DOHH2 (cell line): ENCODE measurements around the gene CADPS2.

Experiments used
- CTCF ChIP-seq: fragments of 200-600 bp; sonication (generic); IDR thresholded peaks from one replicate; pipeline ENCODE4 v1.5.1; 2014; ENCODE audit warnings: antibody characterized with exemption, mild to moderate bottlenecking, low read depth, low read length; ENCODE audit not compliant: poor library complexity, severe bottlenecking
- EZH2phosphoT487 ChIP-seq: fragments of 200-600 bp; sonication (generic); IDR thresholded peaks from 2 replicates; pipeline ENCODE4 v1.6.1; 2017; ENCODE audit warnings: borderline replicate concordance, mild to moderate bottlenecking, antibody characterized with exemption, low read length, moderate library complexity, mixed read lengths

- no peak for TF ChIP-seq CTCF
- TF ChIP-seq EZH2phosphoT487, result no peak
Observed at GRCh38 chr7:122521767-122522166, 364.5 kb downstream of the CADPS2 start.
